GM12891 (cell line): ENCODE results near the gene SLCO4A1.
A peak's percentile ranks its signal among the peaks of the same experiment; 100 is the strongest.

Experiments used
- DNase-seq: peaks from one replicate; pipeline ENCODE4 v3.0.0; 2011; ENCODE audit warnings: low spot score; ENCODE audit not compliant: insufficient read length
- FAIRE-seq: peaks from 2 replicates; lab custom pipeline; 2011; peaks lifted over from hg19 to GRCh38; lab: Jason Lieb, UNC
- PAX5 ChIP-seq: IDR thresholded peaks from 2 replicates; pipeline ENCODE4 v1.6.1; 2011; ENCODE audit warnings: low read length, moderate library complexity, mild to moderate bottlenecking; ENCODE audit not compliant: insufficient read depth, severe bottlenecking
- POLR2A ChIP-seq: IDR thresholded peaks from 2 replicates; pipeline ENCODE4 v1.6.1; 2011; ENCODE audit warnings: low read depth, low read length, control low read depth
- POLR2AphosphoS5 ChIP-seq: IDR thresholded peaks from 2 replicates; pipeline ENCODE4 v1.6.1; 2011; ENCODE audit warnings: low read depth, low read length, control low read depth
- POU2F2 ChIP-seq: IDR thresholded peaks from 2 replicates; pipeline ENCODE4 v1.6.1; 2011; ENCODE audit warnings: low read depth, mild to moderate bottlenecking, control low read depth, low read length, moderate library complexity
- SPI1 ChIP-seq: IDR thresholded peaks from 2 replicates; pipeline ENCODE4 v1.6.1; 2011; ENCODE audit warnings: low read depth, low read length, control low read depth
- TAF1 ChIP-seq: IDR thresholded peaks from 2 replicates; pipeline ENCODE4 v1.6.1; 2011; ENCODE audit warnings: low read depth, low read length, control low read depth

Gene SLCO4A1

DNA sequence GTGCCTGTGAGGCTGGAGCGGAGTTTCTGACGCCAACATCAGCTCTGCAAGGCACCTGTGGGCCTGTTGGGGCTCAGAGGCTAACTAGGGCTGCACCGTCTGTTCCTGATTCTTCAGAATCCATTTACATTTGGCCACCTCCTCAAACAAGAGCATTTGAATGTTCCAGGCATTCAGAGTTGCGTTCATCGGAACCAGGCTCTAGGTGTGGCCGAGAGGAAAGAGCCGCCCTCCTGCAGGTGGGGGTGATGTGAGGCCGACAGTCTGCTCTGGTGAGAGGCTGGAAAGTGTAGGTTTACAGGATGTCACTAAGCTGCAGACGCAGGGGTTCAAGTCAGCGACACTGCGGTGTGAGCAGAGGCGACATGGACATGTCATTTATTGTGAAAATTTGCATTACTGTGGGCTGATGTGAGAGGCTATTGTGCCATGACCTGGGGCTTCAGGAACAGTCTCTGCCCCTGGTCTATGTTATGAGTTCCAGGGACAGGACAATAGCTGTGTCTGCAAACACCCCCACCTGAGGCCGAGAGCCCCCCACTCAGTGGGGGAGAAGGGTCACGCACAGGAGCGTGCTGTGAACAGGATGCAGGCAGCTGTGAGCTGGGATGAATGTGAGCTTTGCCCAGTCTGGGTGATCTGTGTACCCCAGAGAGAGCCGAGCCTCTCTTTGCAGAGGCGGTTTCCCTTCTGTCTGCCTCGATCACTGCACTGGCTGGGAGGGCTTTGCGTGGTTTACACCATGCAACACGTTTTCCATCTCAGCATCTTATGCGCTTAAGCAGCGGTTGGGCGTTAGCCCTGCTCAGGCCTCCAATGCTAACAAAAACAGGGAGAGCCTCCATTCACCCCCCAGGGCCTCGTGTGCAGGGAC is 21.1 kb downstream of the SLCO4A1 start:
- DNase-seq, result no peak
- no peak for FAIRE-seq
- TF ChIP-seq POLR2A (no peak), TAF1 (no peak), POLR2AphosphoS5 (no peak), SPI1 (no peak), PAX5 (no peak)

DNA sequence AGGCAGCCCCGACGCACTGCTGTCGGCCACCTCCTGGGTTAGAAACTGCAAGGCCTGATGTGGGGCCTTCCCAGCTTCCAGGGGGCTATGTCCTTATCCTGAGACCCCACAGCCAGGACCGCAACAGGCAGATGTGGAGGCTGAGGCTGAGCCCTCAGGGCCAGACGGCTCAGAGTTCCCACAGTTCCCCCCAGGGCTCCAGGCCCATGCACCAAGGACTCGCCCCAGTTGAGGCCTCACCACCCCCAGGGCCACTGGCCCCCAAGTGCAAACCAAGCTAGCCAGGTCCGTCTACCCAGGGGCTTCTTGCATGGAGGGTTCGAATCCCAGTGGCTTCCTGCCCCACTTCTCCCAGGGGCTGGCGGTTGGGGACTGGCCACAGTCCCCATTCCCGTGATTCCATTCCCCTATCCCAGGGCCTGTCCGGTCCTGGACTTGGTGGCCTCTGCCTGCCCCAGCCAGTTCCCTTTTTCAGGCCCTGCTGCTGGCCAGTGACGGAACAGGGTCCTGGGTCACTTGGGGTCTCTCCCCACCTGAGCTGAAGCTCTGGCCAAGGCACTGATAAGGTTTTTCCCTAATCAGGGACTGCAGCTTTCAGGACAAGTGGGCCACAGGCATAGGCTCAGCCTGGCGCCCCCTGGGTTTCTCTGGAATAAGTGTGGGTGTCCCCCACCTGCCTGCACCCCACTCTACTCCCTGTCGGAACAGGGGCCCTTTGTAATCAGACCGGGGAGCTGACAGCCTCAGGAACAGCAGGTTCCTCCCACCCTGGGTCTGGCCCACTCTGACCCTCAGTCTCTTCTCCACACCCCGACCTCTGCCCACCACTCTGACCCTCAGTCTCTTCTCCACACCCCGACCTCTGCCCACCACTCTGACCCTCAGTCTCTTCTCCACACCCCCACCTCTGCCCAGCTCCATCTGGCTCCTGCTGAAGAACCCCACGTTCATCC is 22.0 kb downstream of the SLCO4A1 start:
- TF ChIP-seq POU2F2, result no peak
- FAIRE-seq (no peak), DNase-seq (no peak)

DNA sequence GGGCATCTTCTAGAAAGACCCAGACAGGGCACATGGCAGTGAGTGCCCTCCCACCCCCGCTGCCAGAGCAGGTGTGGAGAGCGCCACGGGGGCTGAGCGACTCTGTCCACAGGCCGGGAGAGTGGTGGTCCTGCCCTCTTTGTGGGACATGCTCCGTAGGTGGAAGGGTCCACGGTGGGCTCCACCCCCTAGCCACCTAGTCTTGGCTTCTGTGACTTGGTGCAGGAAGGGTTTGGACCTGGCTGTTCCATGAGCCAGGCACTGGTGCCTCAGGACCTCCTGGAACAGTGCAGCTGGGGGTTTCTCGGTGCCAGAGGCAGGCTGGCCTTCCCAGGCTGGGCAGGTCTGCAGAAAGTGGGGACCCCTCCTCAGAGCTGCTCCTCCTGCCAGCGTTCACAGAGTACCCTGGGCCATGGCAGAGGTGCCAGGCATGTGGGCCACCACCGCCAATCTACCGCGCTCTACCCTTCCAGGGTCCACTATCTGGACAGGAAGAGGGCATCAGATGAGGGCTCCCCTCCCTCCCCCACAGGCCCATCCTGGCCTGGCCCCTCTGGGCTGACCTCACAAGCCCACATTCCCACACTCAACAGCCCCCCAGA is 23.0 kb downstream of the SLCO4A1 start:
- no peak for DNase-seq
- FAIRE-seq, result no peak
- no peak for TF ChIP-seq POLR2AphosphoS5
- TF ChIP-seq POU2F2, result no peak
- TF ChIP-seq PAX5, result no peak
- no peak for TF ChIP-seq POLR2A
- TF ChIP-seq TAF1, result no peak
- TF ChIP-seq SPI1, result no peak

DNA sequence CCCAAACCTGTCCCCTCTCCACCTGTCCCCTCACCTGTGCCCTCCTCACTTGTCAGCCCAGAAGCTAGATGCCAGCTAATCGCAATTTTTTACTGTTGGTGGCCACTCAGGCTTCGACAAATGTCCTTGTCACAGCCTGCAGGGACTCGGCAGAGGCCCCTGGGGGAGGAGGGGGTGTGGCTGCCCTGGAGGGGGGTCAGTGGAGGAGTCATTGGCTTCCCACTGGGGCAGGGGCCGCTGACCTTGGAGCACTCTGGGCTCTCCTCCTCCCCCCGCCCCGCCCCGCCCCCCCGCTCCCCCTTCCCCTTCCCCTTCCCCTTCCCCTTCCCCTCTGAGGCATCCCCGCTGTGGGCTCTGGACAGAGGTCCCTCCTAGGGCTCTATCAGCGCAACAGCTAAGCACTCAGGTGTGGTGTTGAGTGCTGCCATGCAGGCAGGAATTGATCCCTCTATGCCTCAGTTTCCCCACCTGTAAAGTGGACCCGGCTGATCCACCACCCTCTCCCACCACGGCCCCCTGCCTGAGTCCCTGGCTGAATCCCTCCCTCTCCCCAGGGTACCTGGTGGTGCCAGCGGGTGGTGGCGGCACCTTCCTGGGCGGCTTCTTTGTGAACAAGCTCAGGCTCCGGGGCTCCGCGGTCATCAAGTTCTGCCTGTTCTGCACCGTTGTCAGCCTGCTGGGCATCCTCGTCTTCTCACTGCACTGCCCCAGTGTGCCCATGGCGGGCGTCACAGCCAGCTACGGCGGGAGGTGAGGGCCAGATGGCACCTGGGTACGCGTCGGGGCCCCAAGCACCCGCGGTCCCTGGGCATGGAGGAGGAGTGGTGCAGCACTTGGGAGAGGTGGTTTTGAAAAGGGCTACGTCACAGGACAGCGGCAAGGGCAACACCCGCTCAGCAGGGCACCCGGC is 23.8 kb downstream of the SLCO4A1 start:
- DNase-seq, result no peak
- FAIRE-seq, result no peak
- TF ChIP-seq TAF1 (no peak), POLR2A (no peak), POU2F2 (no peak), PAX5 (no peak), POLR2AphosphoS5 (no peak), SPI1 (no peak)

DNA sequence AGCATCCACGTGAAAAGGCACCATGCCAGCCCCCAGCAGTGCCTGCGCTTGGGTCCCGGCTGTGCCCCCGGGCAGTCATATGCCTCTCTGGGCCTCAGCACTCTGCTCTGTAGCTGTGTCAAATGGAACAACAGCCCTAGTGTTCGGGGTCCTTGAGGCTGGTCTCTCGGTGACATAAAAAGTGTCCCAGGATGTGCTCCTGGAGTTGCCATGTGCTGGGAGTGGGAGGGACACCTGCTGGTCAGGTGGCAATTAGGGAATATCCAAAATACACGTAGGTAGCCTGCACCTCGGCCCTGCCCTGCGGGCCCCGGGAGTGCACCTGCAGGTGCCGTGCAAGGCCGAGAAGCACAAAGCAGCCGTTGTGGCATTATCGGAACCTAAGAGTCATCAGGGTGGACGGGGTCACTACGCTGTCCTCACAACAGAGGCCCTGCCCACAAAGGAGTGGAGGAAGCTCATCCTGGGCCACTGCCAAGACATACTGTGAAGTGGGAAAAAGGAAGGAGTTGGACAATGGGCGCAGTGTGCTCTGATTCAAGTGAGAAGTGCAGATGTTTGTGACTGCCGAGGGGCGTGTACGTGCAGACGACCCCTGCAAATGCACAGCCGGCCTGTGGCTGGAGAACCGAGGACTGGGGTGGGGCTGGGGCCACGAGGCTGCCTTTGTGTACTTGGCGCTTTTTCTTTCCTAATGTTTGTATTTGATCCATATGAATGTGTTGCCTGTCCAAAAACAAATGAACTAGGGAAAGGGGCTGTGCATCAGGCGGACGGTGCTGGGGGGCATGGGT is 24.6 kb downstream of the SLCO4A1 start:
- TF ChIP-seq POLR2AphosphoS5 (no peak), SPI1 (no peak), POU2F2 (no peak), POLR2A (no peak), PAX5 (no peak), TAF1 (no peak)
- DNase-seq (no peak), FAIRE-seq (no peak)

DNA sequence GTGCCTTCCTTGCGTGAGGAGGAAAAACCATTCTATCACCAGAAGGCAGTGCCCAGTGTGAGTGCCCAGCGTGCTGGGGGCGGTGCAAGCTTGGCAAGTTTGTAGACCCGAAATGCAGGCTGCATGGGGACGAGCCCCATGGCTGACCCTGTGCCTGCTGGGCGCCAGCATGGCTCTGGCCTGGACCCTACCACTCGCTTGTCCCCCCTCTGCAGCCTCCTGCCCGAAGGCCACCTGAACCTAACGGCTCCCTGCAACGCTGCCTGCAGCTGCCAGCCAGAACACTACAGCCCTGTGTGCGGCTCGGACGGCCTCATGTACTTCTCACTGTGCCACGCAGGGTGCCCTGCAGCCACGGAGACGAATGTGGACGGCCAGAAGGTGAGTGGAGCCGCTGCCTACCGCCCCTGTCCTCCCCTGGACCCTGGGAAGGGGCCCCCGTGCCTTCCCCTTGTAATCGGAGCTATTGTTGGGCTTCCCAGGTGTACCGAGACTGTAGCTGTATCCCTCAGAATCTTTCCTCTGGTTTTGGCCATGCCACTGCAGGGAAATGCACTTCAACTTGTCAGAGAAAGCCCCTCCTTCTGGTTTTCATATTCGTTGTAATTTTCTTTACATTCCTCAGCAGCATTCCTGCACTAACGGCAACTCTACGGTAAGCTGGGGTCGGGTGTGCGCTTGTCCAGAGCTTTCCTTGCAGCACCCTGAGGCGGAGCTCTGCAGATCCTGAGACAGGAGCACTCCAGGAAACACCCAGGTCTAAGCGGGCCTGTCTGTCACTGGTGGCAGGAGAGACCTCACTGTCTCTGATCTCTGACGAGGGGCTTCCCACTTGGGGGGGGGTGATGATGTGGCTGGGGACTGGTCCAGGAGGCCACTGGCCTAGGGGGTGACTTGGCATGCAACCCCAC is 25.5 kb downstream of the SLCO4A1 start:
- DNase-seq (no peak), FAIRE-seq (no peak)
- no peak for TF ChIP-seq TAF1
- no peak for TF ChIP-seq SPI1
- TF ChIP-seq POU2F2, result no peak
- no peak for TF ChIP-seq POLR2A
- no peak for TF ChIP-seq POLR2AphosphoS5
- TF ChIP-seq PAX5, result no peak

DNA sequence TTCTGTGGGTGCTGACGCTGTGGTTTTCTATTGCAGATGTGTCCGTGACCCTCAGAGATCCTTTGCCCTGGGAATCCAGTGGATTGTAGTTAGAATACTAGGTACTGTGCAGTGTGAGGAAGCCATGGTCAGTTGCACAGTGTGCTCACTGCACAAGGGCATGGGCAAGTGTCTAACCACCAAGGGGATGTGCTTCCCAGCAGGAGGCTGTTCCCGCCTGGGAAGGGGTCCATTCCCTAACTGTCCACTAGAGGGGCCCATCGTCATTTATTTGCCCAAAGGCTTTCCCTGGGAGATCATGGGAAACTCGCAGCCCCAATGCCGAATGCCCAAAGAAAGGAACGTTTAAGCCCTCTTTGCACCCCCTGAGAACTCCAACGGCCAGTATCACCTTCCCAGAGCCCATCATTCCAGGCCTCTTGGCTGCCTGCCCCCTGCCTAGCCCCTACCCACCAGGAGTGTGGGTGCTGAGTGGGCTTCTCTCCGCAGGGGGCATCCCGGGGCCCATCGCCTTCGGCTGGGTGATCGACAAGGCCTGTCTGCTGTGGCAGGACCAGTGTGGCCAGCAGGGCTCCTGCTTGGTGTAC is 26.2 kb downstream of the SLCO4A1 start:
- TF ChIP-seq PAX5 (no peak), TAF1 (no peak), POU2F2 (no peak), POLR2AphosphoS5 (no peak), POLR2A (no peak), SPI1 (no peak)
- no peak for FAIRE-seq
- DNase-seq, result peak; percentile 56
